ENCODE results near the gene GALNTL6.

GALNTL6 gene

DNA sequence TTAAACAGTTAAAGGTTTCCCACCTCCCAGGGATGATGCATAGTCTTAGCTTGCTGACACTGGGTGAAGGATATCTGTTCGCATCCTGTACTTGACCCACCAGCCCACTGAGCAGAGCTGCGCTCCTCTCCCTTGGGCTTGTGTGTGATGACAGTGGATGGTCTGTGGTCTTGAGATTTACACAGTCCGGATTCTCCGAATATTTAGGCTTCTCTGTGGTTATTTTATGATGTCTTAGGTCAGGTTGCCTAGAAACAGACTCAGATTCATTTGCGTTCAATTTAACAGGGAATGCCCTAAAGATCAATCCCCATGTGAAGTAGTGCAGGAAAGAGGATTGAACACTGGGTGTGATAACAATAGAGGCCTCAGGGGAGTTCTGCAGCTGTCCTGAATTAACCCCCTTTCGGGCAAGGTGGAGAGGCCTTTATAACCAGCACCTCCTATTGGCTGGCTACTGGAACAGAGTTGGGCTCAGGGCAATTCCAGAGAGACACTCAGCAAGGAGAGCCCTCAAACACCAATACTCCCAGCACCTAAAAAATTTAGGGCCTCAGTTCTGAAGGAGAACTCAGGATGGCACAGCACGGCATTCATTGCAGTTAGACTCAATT is 702.2 kb downstream of the GALNTL6 start:
- Histone ChIP-seq H3K27ac (ENCODE audit: low read depth, low read length, severe bottlenecking) (no peak overlapping the region), H3K4me3 (ENCODE audit: extremely low read depth, insufficient read depth, low read length, poor library complexity, severe bottlenecking) (no peak overlapping the region), H3K9me3 (ENCODE audit: control insufficient read depth, low read length) (no peaks in the 10 kb centered on the region), H3K36me3 (ENCODE audit: control insufficient read depth, insufficient read depth, low read length) (no peaks in the 10 kb centered on the region), H3K4me1 (ENCODE audit: control insufficient read depth, insufficient read depth, low read length, poor library complexity, severe bottlenecking) (no peaks in the 10 kb centered on the region)
- 76 to 100% methylated on average over 2 to 5 of the region's 7 CpGs for WGBS, 2 experiments (ENCODE audit: insufficient coverage in 2 of 2)

DNA sequence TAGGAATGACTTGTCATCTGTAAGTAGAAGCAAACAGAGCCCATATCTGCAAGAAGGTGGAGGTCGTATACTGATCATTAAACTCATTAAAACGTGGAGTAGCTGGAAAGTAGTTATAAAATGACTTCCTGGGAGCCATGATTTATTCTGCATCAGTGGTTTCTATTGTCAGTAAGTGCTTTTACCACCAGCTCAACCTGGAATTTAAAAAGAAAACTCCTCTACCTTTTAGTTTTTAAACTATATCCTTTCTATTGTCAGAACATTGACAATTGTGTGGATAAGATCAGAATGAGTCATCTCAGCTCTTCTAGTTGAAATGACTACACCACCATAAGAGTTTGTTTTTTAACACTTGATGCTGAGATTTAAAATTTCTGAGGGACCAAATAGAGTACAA is 704.2 kb downstream of the GALNTL6 start:
- H3K4me1 ChIP-seq (ENCODE audit: control insufficient read depth, insufficient read depth, low read length, poor library complexity, severe bottlenecking): no peaks in the 10 kb centered on the region
- H3K36me3 ChIP-seq (ENCODE audit: control insufficient read depth, insufficient read depth, low read length): no peaks in the 10 kb centered on the region
- H3K4me3 ChIP-seq (ENCODE audit: extremely low read depth, insufficient read depth, low read length, poor library complexity, severe bottlenecking): no peak overlapping the region
- 86 to 100% methylated on average over 1 to 2 of the region's 2 CpGs for WGBS, 2 experiments (ENCODE audit: insufficient coverage in 2 of 2)
- H3K27ac ChIP-seq (ENCODE audit: low read depth, low read length, severe bottlenecking): no peak overlapping the region
- H3K9me3 ChIP-seq (ENCODE audit: control insufficient read depth, low read length): no peaks in the 10 kb centered on the region

DNA sequence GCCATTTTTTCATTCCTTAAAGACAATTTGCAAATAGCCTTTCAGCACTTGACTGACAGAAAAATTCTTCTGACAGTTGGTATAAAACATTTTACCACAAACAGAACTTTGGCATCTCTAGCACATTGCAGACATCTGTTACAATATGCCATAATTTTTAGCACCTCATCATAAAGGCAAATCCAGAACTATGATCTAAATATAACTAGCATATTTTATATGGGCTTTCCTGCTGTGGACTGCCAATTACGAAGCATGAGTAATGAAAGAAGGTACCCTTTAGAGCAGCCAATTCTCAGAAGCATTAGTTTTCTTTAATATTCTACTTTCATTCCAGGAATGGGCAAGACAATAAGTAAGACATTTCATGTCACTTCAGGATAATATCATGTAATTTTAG is 708.0 kb downstream of the GALNTL6 start:
- no peaks in the 10 kb centered on the region for H3K4me1 ChIP-seq (ENCODE audit: control insufficient read depth, insufficient read depth, low read length, poor library complexity, severe bottlenecking)
- WGBS, 2 experiments (ENCODE audit: insufficient coverage in 2 of 2): no CpG with 5 or more reads among the region's 1 CpG

DNA sequence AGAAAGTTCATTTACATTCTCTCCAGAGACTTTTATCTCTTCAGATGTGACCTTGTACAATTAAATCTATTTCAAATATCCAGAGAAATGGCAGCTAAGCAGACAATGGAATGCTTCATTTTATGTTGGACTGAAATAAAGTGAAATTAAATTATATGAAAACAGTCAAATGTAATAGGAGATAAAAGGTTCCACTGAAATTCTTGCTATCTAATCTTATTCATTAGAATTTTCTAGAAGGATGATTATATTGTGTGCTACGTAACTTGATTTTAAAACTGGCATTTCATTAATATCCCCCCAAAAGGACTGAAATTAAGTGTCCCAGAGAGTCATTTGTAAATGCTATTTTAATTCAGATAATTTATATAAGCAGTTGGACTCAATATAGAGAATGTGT is 708.5 kb downstream of the GALNTL6 start:
- Histone ChIP-seq H3K4me1 (ENCODE audit: control insufficient read depth, insufficient read depth, low read length, poor library complexity, severe bottlenecking) (no peaks in the 10 kb centered on the region), H3K9me3 (ENCODE audit: control insufficient read depth, low read length) (no peaks in the 10 kb centered on the region), H3K27ac (ENCODE audit: low read depth, low read length, severe bottlenecking) (no peak overlapping the region), H3K4me3 (ENCODE audit: extremely low read depth, insufficient read depth, low read length, poor library complexity, severe bottlenecking) (no peak overlapping the region), H3K36me3 (ENCODE audit: control insufficient read depth, insufficient read depth, low read length) (no peaks in the 10 kb centered on the region)
- WGBS, 2 experiments (ENCODE audit: insufficient coverage in 2 of 2): no CpG with 5 or more reads among the region's 1 CpG

More for the DNA sequence above, 708.0 kb downstream of the GALNTL6 start:
- Histone ChIP-seq H3K27ac (ENCODE audit: low read depth, low read length, severe bottlenecking) (no peak overlapping the region), H3K4me3 (ENCODE audit: extremely low read depth, insufficient read depth, low read length, poor library complexity, severe bottlenecking) (no peak overlapping the region), H3K9me3 (ENCODE audit: control insufficient read depth, low read length) (no peaks in the 10 kb centered on the region), H3K36me3 (ENCODE audit: control insufficient read depth, insufficient read depth, low read length) (no peaks in the 10 kb centered on the region)

DNA sequence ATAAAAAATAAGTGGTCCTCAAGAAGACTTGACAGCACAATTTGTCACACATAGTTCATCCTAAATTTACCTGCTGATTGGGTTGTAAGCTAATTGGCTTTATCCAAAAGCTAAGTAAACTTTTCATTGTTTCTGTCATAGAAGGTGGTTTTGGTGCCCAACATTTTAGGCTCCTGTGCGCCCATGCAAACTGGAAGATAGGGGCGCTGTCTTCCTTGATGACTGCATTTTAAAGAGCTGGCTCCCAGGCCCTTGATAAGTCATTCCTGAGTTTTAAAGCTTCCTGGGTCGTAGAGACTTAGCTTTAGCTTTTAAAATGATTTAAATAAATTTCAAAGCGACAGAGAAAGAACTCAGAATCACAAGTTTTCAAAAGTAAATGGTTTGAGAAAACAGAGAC is 730.0 kb downstream of the GALNTL6 start:
- no peak overlapping the region for H3K27ac ChIP-seq (ENCODE audit: low read depth, low read length, severe bottlenecking)
- H3K4me3 ChIP-seq (ENCODE audit: extremely low read depth, insufficient read depth, low read length, poor library complexity, severe bottlenecking): no peak overlapping the region
- no peaks in the 10 kb centered on the region for H3K36me3 ChIP-seq (ENCODE audit: control insufficient read depth, insufficient read depth, low read length)
- WGBS, 2 experiments (ENCODE audit: insufficient coverage in 2 of 2): 70 to 78% methylated on average over 3 of the region's 4 CpGs
- H3K4me1 ChIP-seq (ENCODE audit: control insufficient read depth, insufficient read depth, low read length, poor library complexity, severe bottlenecking): no peaks in the 10 kb centered on the region
- H3K9me3 ChIP-seq (ENCODE audit: control insufficient read depth, low read length): no peaks in the 10 kb centered on the region

DNA sequence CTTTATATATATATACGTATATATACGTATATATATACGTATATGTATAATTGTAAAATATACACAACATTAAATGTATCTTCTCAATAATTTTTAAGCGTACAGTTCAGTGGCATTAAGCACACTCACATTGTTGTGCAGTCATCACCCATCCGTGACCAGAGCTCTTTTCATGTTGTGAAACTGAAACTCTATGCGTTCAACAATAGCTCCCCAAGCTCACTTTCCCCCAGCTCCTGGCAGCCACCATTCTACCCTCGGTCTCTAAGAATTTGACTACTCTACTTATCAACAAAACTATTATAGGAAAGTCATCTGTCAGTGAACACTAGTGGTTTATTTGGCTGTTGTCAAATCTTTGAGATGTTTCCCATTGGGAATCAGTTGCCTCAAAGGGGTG is 733.6 kb downstream of the GALNTL6 start:
- Histone ChIP-seq H3K36me3 (ENCODE audit: control insufficient read depth, insufficient read depth, low read length) (no peaks in the 10 kb centered on the region), H3K4me1 (ENCODE audit: control insufficient read depth, insufficient read depth, low read length, poor library complexity, severe bottlenecking) (no peaks in the 10 kb centered on the region), H3K9me3 (ENCODE audit: control insufficient read depth, low read length) (no peaks in the 10 kb centered on the region), H3K27ac (ENCODE audit: low read depth, low read length, severe bottlenecking) (no peak overlapping the region), H3K4me3 (ENCODE audit: extremely low read depth, insufficient read depth, low read length, poor library complexity, severe bottlenecking) (no peak overlapping the region)
- WGBS, 2 experiments (ENCODE audit: insufficient coverage in 2 of 2): 84 to 90% methylated on average over 2 to 3 of the region's 7 CpGs

DNA sequence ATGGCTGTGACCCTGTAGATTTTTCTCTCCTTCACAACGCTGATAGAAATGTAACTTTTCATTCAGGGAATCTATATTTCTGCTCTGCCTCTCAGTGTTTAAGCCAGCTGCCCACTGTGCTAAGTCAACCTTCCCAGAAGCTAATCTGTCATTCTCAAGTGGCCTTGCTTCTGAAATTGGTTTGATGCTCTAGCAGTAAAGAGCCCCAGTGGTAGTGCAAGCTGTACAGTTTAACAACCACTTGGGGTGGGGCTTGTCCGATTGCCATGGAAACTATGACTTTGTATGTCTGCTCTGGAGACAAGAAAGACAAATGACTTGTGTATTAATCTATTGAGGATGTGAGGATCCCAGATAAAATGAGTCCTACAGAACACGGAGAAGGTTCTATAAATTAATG is 734.5 kb downstream of the GALNTL6 start:
- Histone ChIP-seq H3K36me3 (ENCODE audit: control insufficient read depth, insufficient read depth, low read length) (no peaks in the 10 kb centered on the region), H3K27ac (ENCODE audit: low read depth, low read length, severe bottlenecking) (no peak overlapping the region), H3K4me3 (ENCODE audit: extremely low read depth, insufficient read depth, low read length, poor library complexity, severe bottlenecking) (no peak overlapping the region), H3K4me1 (ENCODE audit: control insufficient read depth, insufficient read depth, low read length, poor library complexity, severe bottlenecking) (no peaks in the 10 kb centered on the region), H3K9me3 (ENCODE audit: control insufficient read depth, low read length) (no peaks in the 10 kb centered on the region)
- 88 to 100% methylated on average over 2 to 3 of the region's 3 CpGs for WGBS, 2 experiments (ENCODE audit: insufficient coverage in 2 of 2)

DNA sequence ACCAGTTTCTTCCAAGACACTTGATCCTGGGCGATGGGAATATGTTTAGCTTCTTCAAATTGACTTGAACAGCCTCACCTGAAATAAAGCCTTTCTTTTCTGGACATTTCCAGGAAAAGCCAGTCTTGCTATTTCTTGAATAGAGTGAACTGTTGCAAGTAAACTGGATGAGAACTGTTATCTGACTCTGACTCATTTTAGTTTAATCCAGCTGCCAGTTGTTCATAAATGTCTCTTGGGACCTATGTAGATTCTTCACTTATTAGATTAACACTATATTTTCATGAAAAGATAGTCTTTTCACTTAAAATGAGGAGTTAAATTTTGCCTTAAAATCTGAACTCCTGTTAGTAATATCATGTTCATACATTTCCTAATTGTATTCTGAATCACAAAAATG is 740.0 kb downstream of the GALNTL6 start:
- H3K36me3 ChIP-seq (ENCODE audit: control insufficient read depth, insufficient read depth, low read length): no peaks in the 10 kb centered on the region
- H3K9me3 ChIP-seq (ENCODE audit: control insufficient read depth, low read length): no peaks in the 10 kb centered on the region
- no peaks in the 10 kb centered on the region for H3K4me1 ChIP-seq (ENCODE audit: control insufficient read depth, insufficient read depth, low read length, poor library complexity, severe bottlenecking)
- no peak overlapping the region for H3K27ac ChIP-seq (ENCODE audit: low read depth, low read length, severe bottlenecking)
- 71% methylated on average over 1 of the region's 1 CpG; no CpG with 5 or more reads in 1 of the 2 experiments for WGBS, 2 experiments (ENCODE audit: insufficient coverage in 2 of 2)
- H3K4me3 ChIP-seq (ENCODE audit: extremely low read depth, insufficient read depth, low read length, poor library complexity, severe bottlenecking): no peak overlapping the region

DNA sequence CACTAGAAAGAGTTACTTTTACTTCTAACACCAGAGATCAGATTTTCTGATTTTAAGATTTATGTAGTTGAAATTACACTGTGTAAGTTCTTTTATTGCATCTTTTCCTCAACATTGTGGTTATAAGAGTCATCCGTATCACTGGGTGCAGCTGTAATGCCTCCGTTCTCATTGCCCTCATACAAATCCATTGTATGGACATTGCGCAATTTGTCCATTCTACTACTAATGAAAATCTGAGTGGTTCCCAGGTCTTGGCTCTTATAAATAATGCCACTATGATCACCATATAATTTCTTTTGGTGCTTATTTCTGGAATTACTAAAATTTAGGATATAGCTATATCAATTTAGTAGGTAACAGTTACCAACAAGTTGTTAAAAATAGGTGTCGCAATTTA is 741.4 kb downstream of the GALNTL6 start:
- no peak overlapping the region for H3K4me3 ChIP-seq (ENCODE audit: extremely low read depth, insufficient read depth, low read length, poor library complexity, severe bottlenecking)
- H3K9me3 ChIP-seq (ENCODE audit: control insufficient read depth, low read length): no peaks in the 10 kb centered on the region
- H3K27ac ChIP-seq (ENCODE audit: low read depth, low read length, severe bottlenecking): no peak overlapping the region
- H3K36me3 ChIP-seq (ENCODE audit: control insufficient read depth, insufficient read depth, low read length): no peaks in the 10 kb centered on the region
- no CpG with 5 or more reads among the region's 4 CpGs for WGBS, 2 experiments (ENCODE audit: insufficient coverage in 2 of 2)
- no peaks in the 10 kb centered on the region for H3K4me1 ChIP-seq (ENCODE audit: control insufficient read depth, insufficient read depth, low read length, poor library complexity, severe bottlenecking)

DNA sequence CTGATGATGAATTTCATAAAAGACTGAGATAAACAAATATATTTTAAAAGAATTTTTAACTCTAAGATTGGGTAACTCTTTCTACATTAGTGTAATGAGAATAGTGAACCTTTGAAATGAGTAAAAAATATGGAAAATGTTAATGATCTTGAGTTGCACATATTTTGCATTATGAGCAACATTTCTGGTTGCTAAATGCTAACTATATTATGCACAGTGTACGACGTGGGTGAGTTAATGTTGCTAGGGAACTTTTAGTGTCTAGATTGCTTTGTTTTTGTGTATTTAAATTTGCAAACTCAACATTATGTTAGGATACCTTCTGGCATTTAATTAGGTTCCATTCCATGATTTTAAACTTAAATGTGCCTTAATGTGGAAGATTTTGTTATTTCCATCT is 742.5 kb downstream of the GALNTL6 start:
- Histone ChIP-seq H3K4me3 (ENCODE audit: extremely low read depth, insufficient read depth, low read length, poor library complexity, severe bottlenecking) (no peak overlapping the region), H3K9me3 (ENCODE audit: control insufficient read depth, low read length) (no peaks in the 10 kb centered on the region), H3K36me3 (ENCODE audit: control insufficient read depth, insufficient read depth, low read length) (no peaks in the 10 kb centered on the region), H3K27ac (ENCODE audit: low read depth, low read length, severe bottlenecking) (no peak overlapping the region), H3K4me1 (ENCODE audit: control insufficient read depth, insufficient read depth, low read length, poor library complexity, severe bottlenecking) (no peaks in the 10 kb centered on the region)
- 80% methylated on average over 1 of the region's 2 CpGs; no CpG with 5 or more reads in 1 of the 2 experiments for WGBS, 2 experiments (ENCODE audit: insufficient coverage in 2 of 2)

DNA sequence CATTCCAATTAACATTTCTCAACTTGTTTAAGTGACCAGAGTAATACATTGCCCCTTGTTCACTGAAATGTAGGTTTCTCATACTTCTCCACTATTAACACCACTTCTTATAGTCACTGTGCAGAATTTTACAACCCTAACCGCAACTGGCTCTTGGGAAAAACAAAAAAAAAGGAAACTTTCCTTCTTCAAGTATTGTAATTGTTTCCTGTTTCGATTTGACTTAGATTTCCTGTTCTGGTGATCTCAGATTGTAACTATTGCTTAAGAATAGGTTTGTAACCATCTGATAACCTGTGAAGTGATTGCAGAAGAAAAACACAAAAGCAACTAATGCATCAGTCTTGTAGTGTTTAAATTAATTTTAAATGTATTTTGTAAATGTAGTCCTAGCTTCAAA is 760.7 kb downstream of the GALNTL6 start:
- no peaks in the 10 kb centered on the region for H3K36me3 ChIP-seq (ENCODE audit: control insufficient read depth, insufficient read depth, low read length)
- H3K4me1 ChIP-seq (ENCODE audit: control insufficient read depth, insufficient read depth, low read length, poor library complexity, severe bottlenecking): no peaks in the 10 kb centered on the region
- no peaks in the 10 kb centered on the region for H3K9me3 ChIP-seq (ENCODE audit: control insufficient read depth, low read length)
- no peak overlapping the region for H3K4me3 ChIP-seq (ENCODE audit: extremely low read depth, insufficient read depth, low read length, poor library complexity, severe bottlenecking)
- H3K27ac ChIP-seq (ENCODE audit: low read depth, low read length, severe bottlenecking): no peak overlapping the region
- no CpG with 5 or more reads among the region's 2 CpGs for WGBS, 2 experiments (ENCODE audit: insufficient coverage in 2 of 2)
